ENCODE results near the gene TMEFF2.
"Not testable (repeated sequence)": the region's sequence is repeated elsewhere in the genome, so short reads cannot be mapped to it uniquely, and the experiment has no call there.

Gene TMEFF2

DNA sequence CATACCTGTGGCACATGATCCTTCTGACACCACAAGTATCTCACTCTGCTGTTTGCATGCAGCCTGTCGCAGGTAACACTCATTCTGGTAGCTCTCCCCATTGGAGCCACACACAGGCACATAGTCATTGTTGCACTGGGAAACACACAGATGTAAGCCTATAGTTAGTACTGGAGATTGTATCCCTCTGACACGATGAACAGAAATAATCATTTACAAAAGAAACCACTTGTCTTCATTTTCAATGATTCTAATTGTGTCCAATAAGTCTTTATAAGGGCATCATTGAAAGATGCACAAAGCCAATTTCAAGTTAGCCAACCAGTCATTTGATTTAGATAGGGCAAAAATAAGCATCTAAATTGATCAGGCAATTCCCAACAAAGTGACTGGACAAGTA, 10.4 kb downstream of the TMEFF2 start:
- DNase-seq (ENCODE audit: low spot score): no peak

- DNase-seq (ENCODE audit: low spot score): no peak
These were observed 11.4 kb downstream of the TMEFF2 start for GRCh38 chr2:192183296-192183695.

- no peak for DNase-seq (ENCODE audit: low spot score)
These were observed 27.8 kb downstream of the TMEFF2 start for GRCh38 chr2:192166946-192167345.

- no peak for DNase-seq (ENCODE audit: low spot score)
These were observed 28.9 kb downstream of the TMEFF2 start for GRCh38 chr2:192165842-192166241.

DNA sequence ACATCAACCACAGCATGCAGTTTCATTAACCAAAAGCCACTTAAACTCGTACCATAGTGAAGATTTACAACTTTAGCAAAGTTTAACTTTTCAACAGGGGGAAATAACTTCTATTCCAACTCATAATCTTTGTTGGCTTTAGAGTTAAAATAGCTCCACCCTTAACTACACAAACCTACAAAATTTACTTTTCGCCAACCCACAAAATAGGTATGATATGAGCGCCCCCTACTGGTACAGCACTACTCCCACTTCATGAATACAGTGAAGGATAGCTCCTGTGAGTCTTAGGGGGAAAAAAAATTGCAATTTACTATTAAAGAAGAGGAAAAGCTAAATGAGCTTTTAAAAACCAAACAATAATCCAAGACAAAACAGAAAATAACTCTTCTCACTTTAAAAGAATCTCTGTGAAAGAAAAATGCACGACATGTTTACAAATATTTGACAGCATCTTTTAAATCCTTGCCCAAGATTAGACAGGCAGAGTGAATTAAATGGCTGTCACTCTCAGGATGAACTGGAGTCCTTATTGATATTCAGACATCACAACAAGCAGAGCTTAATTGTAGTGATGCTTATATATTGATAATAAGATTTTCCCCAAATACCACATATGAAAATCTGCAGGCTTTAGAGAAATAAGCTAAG, 32.2 kb downstream of the TMEFF2 start:
- peak; percentile 51 for DNase-seq (ENCODE audit: low spot score)

GRCh38 chr2:192161656-192162290, 33.0 kb downstream of the TMEFF2 start:
- no peak for DNase-seq (ENCODE audit: low spot score)

GRCh38 chr2:192159736-192160135, 35.0 kb downstream of the TMEFF2 start:
- no peak for DNase-seq (ENCODE audit: low spot score)

DNA sequence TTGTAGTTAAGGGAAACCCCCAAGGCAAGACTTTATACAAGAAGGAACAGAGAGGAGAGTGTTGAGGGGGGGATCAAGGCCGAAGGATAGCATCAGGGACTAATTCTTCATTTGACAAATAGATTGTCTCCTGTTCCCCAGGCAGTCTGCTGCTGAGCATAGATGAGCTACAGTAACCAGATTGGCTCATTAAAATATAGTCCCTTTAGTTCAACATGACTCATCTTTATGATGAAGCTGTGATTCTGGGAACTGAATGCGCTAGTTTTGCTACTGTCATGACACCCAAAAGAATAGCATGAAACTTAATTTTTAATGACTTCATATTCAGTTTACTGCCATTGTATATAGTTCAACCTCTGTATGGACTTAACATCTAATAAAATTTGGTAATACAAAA, 35.5 kb downstream of the TMEFF2 start:
- no peak for DNase-seq (ENCODE audit: low spot score)

- no peak for DNase-seq (ENCODE audit: low spot score)
These were observed 37.0 kb downstream of the TMEFF2 start for GRCh38 chr2:192157776-192158175.

DNA sequence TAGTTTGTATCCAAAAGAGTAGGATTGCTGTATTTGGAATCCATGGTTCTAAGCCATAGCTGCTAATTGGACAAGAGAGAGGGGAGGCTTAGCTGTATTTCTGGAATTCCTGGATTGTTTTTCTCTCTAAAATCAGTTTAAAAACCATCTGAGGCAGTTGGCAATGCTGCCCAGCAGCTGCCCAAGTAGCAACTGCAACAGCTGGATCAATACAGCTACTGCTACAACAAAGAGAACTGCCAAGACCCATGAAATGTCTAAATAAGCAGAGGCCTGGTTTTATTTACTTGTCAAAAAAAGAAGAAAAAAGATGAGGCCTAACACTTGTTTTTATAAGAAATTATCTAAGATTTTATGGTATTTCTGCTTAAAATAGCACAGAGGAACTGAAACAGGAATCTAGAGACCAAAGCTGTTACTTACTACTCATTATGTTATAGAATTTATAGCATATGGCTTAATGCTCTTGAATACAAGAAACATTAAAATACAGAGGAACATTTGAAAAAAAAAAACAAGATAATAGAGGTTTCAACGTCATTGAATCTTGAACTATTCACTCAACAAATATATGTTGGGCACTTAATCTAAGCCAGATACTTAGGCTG, 39.1 kb downstream of the TMEFF2 start:
- DNase-seq (ENCODE audit: low spot score): no peak

DNA sequence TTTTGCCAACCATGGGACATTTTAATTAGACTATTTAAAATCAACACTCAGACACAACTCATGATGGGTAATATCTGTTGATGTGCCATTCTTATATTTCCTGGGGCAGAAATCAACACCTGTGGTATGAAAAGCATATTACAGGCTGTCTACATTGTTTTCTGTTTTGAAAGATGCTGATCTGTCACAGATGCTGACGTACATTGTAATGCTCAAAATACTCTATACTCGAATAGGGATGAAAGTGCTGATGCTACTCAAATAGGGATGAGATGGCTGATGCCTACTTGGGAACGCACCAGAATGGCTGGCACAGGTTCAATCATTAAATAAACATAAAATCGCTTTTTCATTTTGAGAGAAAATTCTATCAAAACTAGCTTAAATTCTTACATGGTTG, 41.2 kb downstream of the TMEFF2 start:
- DNase-seq (ENCODE audit: low spot score): no peak

- DNase-seq (ENCODE audit: low spot score): peak; percentile 18
These were observed 42.9 kb downstream of the TMEFF2 start for GRCh38 chr2:192151853-192152252.

DNA sequence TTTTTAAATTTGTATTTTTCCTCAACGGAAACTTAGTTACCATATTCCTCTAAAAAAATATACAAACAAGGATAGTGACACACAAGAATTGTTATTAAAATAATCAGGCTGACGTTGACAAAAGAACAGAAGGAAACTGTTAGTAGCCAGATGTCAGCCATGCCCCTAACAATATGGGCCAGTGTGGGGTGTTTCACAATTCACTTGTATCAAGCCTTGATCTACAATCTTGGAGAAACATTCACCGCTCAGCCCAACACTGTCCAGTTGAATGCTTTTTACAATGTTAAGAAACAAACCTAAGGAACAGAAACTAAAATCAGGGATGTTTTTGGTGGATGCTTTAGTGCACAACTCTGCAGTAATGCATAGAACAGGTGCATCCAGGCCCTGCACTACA, 44.6 kb downstream of the TMEFF2 start:
- peak; percentile 22 for DNase-seq (ENCODE audit: low spot score)

GRCh38 chr2:192148620-192149321, 46.0 kb downstream of the TMEFF2 start:
- peak; percentile 60 for DNase-seq (ENCODE audit: low spot score)

GRCh38 chr2:192148241-192148619, 46.5 kb downstream of the TMEFF2 start:
- DNase-seq (ENCODE audit: low spot score): no peak

GRCh38 chr2:192146069-192147015, 48.4 kb downstream of the TMEFF2 start:
- peak; percentile 44 for DNase-seq (ENCODE audit: low spot score)

- DNase-seq (ENCODE audit: low spot score): no peak
These were observed 49.2 kb downstream of the TMEFF2 start for GRCh38 chr2:192145496-192145895.

DNA sequence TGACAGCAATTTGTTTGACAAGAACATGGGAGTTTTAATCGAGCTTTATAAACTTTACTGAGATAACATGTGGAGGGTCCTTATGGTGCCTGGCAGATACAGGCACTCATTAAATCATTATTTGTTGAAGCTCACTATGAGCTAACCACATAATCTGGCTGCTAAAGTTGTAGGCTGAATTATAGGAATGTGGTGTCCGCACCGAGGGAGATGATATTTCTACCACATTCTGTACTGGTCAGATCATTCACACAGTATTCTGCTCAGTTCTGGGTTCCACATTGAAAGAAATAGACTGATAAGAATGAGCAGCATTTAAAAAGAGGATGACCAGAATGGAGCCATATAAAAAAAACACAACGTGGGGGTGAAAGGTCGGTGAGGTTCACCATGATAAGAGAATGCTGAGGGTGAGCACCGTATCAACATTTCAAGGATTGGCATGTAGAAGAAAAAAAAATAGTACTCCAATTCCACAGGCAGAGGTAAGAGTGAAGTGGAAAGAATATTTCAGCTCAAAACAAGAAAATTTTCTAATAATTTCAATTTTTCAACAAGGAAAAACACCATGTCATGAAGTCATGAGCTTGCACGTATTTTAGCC, 54.4 kb downstream of the TMEFF2 start:
- DNase-seq (ENCODE audit: low spot score): no peak

- DNase-seq (ENCODE audit: low spot score): no peak
These were observed 54.9 kb downstream of the TMEFF2 start for GRCh38 chr2:192139813-192140212.

GRCh38 chr2:192137451-192137850, 57.3 kb downstream of the TMEFF2 start:
- no peak for DNase-seq (ENCODE audit: low spot score)

- DNase-seq (ENCODE audit: low spot score): not testable (repeated sequence)
These were observed 62.1 kb downstream of the TMEFF2 start for GRCh38 chr2:192132604-192133003.
